Right lobe of liver (tissue), 4 donors: ENCODE measurements around the gene CTPS2.

Experiments used
- CTCF ChIP-seq, 4 donors: fragments of 200-600 bp in 3 of 4; fragments of 450-650 bp in 1 of 4; IDR thresholded peaks; one replicate each; pipeline versions ENCODE4 v1.5.1 to v1.8.0; 2016 to 2022; ENCODE audit warnings: antibody characterized with exemption in 4 of 4, mild to moderate bottlenecking in 2 of 4
- POLR2A ChIP-seq: fragments of 450-650 bp; IDR thresholded peaks from one replicate; pipeline ENCODE4 v1.6.1; 2017; ENCODE audit warnings: antibody characterized with exemption, mild to moderate bottlenecking
- donor health status: DM: no; HTN: no; CAD: no.
- donor health status: DM: no; HTN: no; CAD: no.
- donor health status: DM: no; HTN: yes; CAD: no.

- no peak for TF ChIP-seq CTCF (IDR thresholded peaks at IDR 0.05)
- TF ChIP-seq POLR2A, result no peak
These were observed 449 bp downstream of the CTPS2 start for GRCh38 chrX:16711893-16712547.
